ENCODE results near the gene KIF23. TPM values are rescaled to one million over a fixed set of nuclear protein-coding genes. Genes with fewer than 3 reads are reported as not detected.

KIF23 gene
- total and polyA plus RNA-seq, 2 experiments from 2014 or later: 52.9 to 103 TPM

DNA sequence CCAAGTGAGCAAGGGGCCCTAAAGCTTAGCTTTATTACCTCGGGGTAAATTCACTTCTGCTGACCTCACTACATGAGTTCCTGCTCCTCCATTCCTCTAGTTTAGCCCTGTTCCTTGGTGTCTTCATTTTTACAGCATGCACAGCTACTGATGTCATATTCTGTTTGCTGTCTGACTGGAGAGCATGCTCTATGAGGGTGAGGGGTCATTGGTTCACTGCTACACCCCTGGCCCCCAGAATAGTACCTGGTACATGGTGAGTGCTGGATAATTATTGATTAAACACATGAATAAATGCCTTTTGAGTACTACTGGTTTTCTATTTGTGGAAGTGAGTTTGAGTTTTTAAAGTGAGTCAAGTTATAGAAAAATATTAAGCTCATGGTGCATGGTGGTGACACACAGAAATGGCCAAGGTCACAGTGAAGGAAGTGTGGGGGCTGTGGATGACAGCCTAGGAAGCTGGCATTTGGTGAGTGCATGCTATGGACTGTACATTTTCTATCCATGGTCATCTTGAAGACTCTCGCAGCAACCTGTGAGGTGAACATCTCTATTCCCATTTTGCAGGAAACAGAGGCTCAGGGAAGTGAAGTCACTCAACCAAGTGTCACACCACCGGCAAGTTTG is 72.4 kb downstream of the KIF23 start (continued):
- TF ChIP-seq, protein P1, sequence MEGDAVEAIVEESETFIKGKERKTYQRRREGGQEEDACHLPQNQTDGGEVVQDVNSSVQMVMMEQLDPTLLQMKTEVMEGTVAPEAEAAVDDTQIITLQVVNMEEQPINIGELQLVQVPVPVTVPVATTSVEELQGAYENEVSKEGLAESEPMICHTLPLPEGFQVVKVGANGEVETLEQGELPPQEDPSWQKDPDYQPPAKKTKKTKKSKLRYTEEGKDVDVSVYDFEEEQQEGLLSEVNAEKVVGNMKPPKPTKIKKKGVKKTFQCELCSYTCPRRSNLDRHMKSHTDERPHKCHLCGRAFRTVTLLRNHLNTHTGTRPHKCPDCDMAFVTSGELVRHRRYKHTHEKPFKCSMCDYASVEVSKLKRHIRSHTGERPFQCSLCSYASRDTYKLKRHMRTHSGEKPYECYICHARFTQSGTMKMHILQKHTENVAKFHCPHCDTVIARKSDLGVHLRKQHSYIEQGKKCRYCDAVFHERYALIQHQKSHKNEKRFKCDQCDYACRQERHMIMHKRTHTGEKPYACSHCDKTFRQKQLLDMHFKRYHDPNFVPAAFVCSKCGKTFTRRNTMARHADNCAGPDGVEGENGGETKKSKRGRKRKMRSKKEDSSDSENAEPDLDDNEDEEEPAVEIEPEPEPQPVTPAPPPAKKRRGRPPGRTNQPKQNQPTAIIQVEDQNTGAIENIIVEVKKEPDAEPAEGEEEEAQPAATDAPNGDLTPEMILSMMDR (conservative IDR thresholded peaks at IDR 0.05; ENCODE audit: low read depth in 2 of 2): no peak
- TF ChIP-seq, protein P2, sequence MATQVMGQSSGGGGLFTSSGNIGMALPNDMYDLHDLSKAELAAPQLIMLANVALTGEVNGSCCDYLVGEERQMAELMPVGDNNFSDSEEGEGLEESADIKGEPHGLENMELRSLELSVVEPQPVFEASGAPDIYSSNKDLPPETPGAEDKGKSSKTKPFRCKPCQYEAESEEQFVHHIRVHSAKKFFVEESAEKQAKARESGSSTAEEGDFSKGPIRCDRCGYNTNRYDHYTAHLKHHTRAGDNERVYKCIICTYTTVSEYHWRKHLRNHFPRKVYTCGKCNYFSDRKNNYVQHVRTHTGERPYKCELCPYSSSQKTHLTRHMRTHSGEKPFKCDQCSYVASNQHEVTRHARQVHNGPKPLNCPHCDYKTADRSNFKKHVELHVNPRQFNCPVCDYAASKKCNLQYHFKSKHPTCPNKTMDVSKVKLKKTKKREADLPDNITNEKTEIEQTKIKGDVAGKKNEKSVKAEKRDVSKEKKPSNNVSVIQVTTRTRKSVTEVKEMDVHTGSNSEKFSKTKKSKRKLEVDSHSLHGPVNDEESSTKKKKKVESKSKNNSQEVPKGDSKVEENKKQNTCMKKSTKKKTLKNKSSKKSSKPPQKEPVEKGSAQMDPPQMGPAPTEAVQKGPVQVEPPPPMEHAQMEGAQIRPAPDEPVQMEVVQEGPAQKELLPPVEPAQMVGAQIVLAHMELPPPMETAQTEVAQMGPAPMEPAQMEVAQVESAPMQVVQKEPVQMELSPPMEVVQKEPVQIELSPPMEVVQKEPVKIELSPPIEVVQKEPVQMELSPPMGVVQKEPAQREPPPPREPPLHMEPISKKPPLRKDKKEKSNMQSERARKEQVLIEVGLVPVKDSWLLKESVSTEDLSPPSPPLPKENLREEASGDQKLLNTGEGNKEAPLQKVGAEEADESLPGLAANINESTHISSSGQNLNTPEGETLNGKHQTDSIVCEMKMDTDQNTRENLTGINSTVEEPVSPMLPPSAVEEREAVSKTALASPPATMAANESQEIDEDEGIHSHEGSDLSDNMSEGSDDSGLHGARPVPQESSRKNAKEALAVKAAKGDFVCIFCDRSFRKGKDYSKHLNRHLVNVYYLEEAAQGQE (IDR thresholded peaks at IDR 0.05; ENCODE audit: unreplicated experiment): no peak
- TF ChIP-seq CREB1 (CRISPR knock-in tag; IDR thresholded peaks at IDR 0.05; ENCODE audit: low read depth) (no peak), NANOG (IDR thresholded peaks at IDR 0.05; ENCODE audit: borderline replicate concordance) (no peak), JUNB (IDR thresholded peaks at IDR 0.05; ENCODE audit: unreplicated experiment) (no peak), POLR2AphosphoS5 (IDR thresholded peaks at IDR 0.05; ENCODE audit: low read depth) (no peak)
- TF ChIP-seq, protein P3, sequence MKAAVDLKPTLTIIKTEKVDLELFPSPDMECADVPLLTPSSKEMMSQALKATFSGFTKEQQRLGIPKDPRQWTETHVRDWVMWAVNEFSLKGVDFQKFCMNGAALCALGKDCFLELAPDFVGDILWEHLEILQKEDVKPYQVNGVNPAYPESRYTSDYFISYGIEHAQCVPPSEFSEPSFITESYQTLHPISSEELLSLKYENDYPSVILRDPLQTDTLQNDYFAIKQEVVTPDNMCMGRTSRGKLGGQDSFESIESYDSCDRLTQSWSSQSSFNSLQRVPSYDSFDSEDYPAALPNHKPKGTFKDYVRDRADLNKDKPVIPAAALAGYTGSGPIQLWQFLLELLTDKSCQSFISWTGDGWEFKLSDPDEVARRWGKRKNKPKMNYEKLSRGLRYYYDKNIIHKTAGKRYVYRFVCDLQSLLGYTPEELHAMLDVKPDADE (IDR thresholded peaks at IDR 0.05): no peak

DNA sequence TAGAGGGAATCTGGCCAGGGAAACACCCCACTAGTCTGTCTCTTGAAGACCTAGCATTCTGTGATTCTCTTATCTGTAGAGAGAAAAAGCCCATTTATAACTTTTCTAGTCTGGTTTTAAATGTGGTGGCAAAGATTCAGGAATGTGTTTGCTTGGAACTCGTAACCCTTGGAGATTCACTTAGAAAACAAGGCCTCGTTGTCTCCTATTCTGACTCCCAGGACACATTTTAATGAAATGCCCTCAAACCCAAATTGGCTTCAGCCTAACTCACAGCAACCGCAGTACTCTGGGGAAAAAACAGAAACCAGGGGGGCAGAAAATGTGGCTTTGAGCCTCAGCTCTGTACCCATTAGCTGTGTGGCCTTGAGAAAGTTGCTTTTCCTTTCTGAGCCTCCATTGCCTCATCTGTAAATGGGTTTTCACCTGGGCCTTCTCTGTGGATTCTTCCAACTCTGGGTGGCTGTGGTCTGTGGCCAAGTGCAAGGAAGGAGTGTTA is 75.0 kb downstream of the KIF23 start:
- H3F3A ChIP-seq (replicated peaks; ENCODE audit: low read depth): no peaks in the 10 kb centered on the region
- no peaks in the 10 kb centered on the region for H3K36me3 ChIP-seq (ENCODE audit: insufficient read depth)
- Mint-ChIP-seq H3K27ac (no peak overlapping the region), H3K4me3 (no peak overlapping the region), H3K27me3 (ENCODE audit: insufficient read depth, low read depth, poor library complexity) (peaks cover 6% of the 10 kb centered on the region), H3K36me3 (ENCODE audit: low read depth) (peaks cover 2% of the 10 kb centered on the region; the same call in 1 of the 3 replicates), H3K4me1 (no peaks in the 10 kb centered on the region; the same call in 2 of the 3 replicates), H3K9me3 (peaks cover 9% of the 10 kb centered on the region)
- no peaks in the 10 kb centered on the region for H3K79me2 ChIP-seq (replicated peaks; ENCODE audit: insufficient read depth)
- DNase-seq (ENCODE audit: low spot score) (no peak), ATAC-seq (no peak)
- no peaks in the 10 kb centered on the region for H4K20me1 ChIP-seq (replicated peaks; ENCODE audit: insufficient read depth)
- no peak overlapping the region for H3K4me3 ChIP-seq
- no peak overlapping the region for H2AFZ ChIP-seq
- H3K27ac ChIP-seq (ENCODE audit: low read depth): no peak overlapping the region
- H3K27me3 ChIP-seq (ENCODE audit: insufficient read depth): no peaks in the 10 kb centered on the region
- H3K4me1 ChIP-seq (ENCODE audit: insufficient read depth): no peaks in the 10 kb centered on the region
- no peak overlapping the region for H3K4me2 ChIP-seq
- H3K9me2 ChIP-seq (ENCODE audit: insufficient read depth): no peaks in the 10 kb centered on the region
- no peak for TF ChIP-seq ZNF331 (CRISPR knock-in tag; IDR thresholded peaks at IDR 0.05; ENCODE audit: low read depth)
- no peak for TF ChIP-seq JUNB (IDR thresholded peaks at IDR 0.05; ENCODE audit: unreplicated experiment)
- TF ChIP-seq, protein P4, sequence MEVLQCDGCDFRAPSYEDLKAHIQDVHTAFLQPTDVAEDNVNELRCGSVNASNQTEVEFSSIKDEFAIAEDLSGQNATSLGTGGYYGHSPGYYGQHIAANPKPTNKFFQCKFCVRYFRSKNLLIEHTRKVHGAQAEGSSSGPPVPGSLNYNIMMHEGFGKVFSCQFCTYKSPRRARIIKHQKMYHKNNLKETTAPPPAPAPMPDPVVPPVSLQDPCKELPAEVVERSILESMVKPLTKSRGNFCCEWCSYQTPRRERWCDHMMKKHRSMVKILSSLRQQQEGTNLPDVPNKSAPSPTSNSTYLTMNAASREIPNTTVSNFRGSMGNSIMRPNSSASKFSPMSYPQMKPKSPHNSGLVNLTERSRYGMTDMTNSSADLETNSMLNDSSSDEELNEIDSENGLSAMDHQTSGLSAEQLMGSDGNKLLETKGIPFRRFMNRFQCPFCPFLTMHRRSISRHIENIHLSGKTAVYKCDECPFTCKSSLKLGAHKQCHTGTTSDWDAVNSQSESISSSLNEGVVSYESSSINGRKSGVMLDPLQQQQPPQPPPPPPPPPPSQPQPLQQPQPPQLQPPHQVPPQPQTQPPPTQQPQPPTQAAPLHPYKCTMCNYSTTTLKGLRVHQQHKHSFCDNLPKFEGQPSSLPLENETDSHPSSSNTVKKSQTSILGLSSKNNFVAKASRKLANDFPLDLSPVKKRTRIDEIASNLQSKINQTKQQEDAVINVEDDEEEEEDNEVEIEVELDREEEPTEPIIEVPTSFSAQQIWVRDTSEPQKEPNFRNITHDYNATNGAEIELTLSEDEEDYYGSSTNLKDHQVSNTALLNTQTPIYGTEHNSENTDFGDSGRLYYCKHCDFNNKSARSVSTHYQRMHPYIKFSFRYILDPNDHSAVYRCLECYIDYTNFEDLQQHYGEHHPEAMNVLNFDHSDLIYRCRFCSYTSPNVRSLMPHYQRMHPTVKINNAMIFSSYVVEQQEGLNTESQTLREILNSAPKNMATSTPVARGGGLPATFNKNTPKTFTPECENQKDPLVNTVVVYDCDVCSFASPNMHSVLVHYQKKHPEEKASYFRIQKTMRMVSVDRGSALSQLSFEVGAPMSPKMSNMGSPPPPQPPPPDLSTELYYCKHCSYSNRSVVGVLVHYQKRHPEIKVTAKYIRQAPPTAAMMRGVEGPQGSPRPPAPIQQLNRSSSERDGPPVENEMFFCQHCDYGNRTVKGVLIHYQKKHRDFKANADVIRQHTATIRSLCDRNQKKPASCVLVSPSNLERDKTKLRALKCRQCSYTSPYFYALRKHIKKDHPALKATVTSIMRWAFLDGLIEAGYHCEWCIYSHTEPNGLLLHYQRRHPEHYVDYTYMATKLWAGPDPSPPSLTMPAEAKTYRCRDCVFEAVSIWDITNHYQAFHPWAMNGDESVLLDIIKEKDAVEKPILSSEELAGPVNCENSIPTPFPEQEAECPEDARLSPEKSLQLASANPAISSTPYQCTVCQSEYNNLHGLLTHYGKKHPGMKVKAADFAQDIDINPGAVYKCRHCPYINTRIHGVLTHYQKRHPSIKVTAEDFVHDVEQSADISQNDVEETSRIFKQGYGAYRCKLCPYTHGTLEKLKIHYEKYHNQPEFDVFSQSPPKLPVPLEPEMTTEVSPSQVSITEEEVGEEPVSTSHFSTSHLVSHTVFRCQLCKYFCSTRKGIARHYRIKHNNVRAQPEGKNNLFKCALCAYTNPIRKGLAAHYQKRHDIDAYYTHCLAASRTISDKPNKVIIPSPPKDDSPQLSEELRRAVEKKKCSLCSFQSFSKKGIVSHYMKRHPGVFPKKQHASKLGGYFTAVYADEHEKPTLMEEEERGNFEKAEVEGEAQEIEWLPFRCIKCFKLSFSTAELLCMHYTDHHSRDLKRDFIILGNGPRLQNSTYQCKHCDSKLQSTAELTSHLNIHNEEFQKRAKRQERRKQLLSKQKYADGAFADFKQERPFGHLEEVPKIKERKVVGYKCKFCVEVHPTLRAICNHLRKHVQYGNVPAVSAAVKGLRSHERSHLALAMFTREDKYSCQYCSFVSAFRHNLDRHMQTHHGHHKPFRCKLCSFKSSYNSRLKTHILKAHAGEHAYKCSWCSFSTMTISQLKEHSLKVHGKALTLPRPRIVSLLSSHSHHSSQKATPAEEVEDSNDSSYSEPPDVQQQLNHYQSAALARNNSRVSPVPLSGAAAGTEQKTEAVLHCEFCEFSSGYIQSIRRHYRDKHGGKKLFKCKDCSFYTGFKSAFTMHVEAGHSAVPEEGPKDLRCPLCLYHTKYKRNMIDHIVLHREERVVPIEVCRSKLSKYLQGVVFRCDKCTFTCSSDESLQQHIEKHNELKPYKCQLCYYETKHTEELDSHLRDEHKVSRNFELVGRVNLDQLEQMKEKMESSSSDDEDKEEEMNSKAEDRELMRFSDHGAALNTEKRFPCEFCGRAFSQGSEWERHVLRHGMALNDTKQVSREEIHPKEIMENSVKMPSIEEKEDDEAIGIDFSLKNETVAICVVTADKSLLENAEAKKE (CRISPR knock-in tag; IDR thresholded peaks at IDR 0.05): no peak
- TF ChIP-seq NANOG (IDR thresholded peaks at IDR 0.05; ENCODE audit: borderline replicate concordance): no peak

Measured in GM23338 (cell line).